ENCODE data around the gene GPX1.

Gene GPX1

GRCh38 chr3:49311283-49311682 is 46.9 kb downstream of the GPX1 start:
- no peak for DNase-seq

GRCh38 chr3:49310677-49311076 is 47.5 kb downstream of the GPX1 start:
- DNase-seq = no peak
